Activated CD4-positive, alpha-beta T cell treated with anti-CD3 and anti-CD28 coated beads for 48 hours (primary cell): ENCODE measurements around the gene HP1BP3.
A peak's percentile ranks its signal among the peaks of the same experiment; 100 is the strongest.
"Not testable (repeated sequence)": the region's sequence is repeated elsewhere in the genome, so short reads cannot be mapped to it uniquely, and the experiment has no call there.

Source experiments
- DNase-seq: peaks from one replicate; pipeline ENCODE4 v3.0.0-alpha.2; 2020

The HP1BP3 gene

GRCh38 chr1:20787029-20787839 lies at the start of gene HP1BP3:
Gene HP1BP3 (minus strand): TSS chr1:20787307. CDS start chr1:20780440, 6,867 bp downstream.
- DNase-seq, result peak; percentile 82

GRCh38 chr1:20836230-20836629 lies 49.1 kb upstream of the HP1BP3 start:
- no peak for DNase-seq

- DNase-seq, result no peak
These were observed 47.7 kb upstream of the HP1BP3 start for GRCh38 chr1:20834780-20835179.

GRCh38 chr1:20834192-20834591 lies 47.1 kb upstream of the HP1BP3 start:
- no peak for DNase-seq

GRCh38 chr1:20830378-20830777 lies 43.3 kb upstream of the HP1BP3 start:
- DNase-seq, result no peak

GRCh38 chr1:20829946-20830345 lies 42.8 kb upstream of the HP1BP3 start:
- DNase-seq, result no peak

GRCh38 chr1:20829531-20829930 lies 42.4 kb upstream of the HP1BP3 start:
- DNase-seq, result no peak

GRCh38 chr1:20823845-20824244 lies 36.7 kb upstream of the HP1BP3 start:
- DNase-seq, result no peak

- no peak for DNase-seq
These were observed 34.4 kb upstream of the HP1BP3 start for GRCh38 chr1:20821466-20821865.

GRCh38 chr1:20819818-20820217 lies 32.7 kb upstream of the HP1BP3 start:
- no peak for DNase-seq

GRCh38 chr1:20814534-20814871 lies 27.4 kb upstream of the HP1BP3 start:
- no peak for DNase-seq

GRCh38 chr1:20811916-20812315 lies 24.8 kb upstream of the HP1BP3 start:
- no peak for DNase-seq

- DNase-seq, result no peak
These were observed 6.1 kb upstream of the HP1BP3 start for GRCh38 chr1:20793236-20793635.

- DNase-seq, result no peak
These were observed 5.1 kb upstream of the HP1BP3 start for GRCh38 chr1:20792196-20792595.

GRCh38 chr1:20790785-20791184 lies 3.7 kb upstream of the HP1BP3 start:
- DNase-seq, result no peak

GRCh38 chr1:20789598-20789997 lies 2.5 kb upstream of the HP1BP3 start:
- DNase-seq, result not testable (repeated sequence)

GRCh38 chr1:20787840-20788795 lies 1.0 kb upstream of the HP1BP3 start:
- no peak for DNase-seq

GRCh38 chr1:20786253-20787028 lies 666 bp downstream of the HP1BP3 start:
- peak; percentile 97 for DNase-seq

GRCh38 chr1:20785907-20786252 lies 1.2 kb downstream of the HP1BP3 start:
- no peak for DNase-seq

- DNase-seq, result no peak
These were observed 11.4 kb downstream of the HP1BP3 start for GRCh38 chr1:20775700-20776099.

GRCh38 chr1:20771780-20772179 lies 15.3 kb downstream of the HP1BP3 start:
- DNase-seq, result no peak

- no peak for DNase-seq
These were observed 16.6 kb downstream of the HP1BP3 start for GRCh38 chr1:20770314-20771087.
